BE2C (cell line): ENCODE data around the gene STK16.
"Not testable (repeated sequence)": the region's sequence is repeated elsewhere in the genome, so short reads cannot be mapped to it uniquely, and the experiment has no call there.

Source experiments
- DNase-seq: peaks from one replicate; pipeline ENCODE4 v3.0.0-alpha.2; 2020
- H3K27me3 ChIP-seq: fragments of 250-450 bp; sonication (Bioruptor Pico); 2 replicates; pipeline ENCODE4 v1.5.1; 2020; ENCODE audit warnings: mild to moderate bottlenecking
- H3K36me3 ChIP-seq: fragments of 250-450 bp; sonication (Bioruptor Pico); 2 replicates; pipeline ENCODE4 v1.5.1; 2020; ENCODE audit warnings: mild to moderate bottlenecking
- H3K4me1 ChIP-seq: fragments of 250-450 bp; sonication (Bioruptor Pico); 2 replicates; pipeline ENCODE4 v1.5.1; 2020
- H3K4me3 ChIP-seq: 2 replicates; pipeline ENCODE4 v1.5.1; 2011; ENCODE audit warnings: low read depth, low read length
- H3K9me3 ChIP-seq: fragments of 250-450 bp; sonication (Bioruptor Pico); 2 replicates; pipeline ENCODE4 v1.5.1; 2020
- CTCF ChIP-seq: IDR thresholded peaks from 2 replicates; pipeline ENCODE4 v1.5.1; 2012; ENCODE audit warnings: mild to moderate bottlenecking, low read depth, low read length

STK16 gene

GRCh38 chr2:219252900-219253752 lies 7.8 kb downstream of the STK16 start, which contains the start of gene TUBA4B:
TUBA4B (plus strand) TSS chr2:219253243; CDS start chr2:219253408, 165 bp downstream.
- Histone ChIP-seq H3K9me3 (no peaks in the 10 kb centered on the region), H3K36me3 (no peaks in the 10 kb centered on the region), H3K27me3 (peaks cover 48% of the 10 kb centered on the region), H3K4me1 (peaks cover 15% of the 10 kb centered on the region), H3K4me3 (peak within 1 kb of the TSS; percentile 60)
- DNase-seq = no peak
- no peak for TF ChIP-seq CTCF

- Histone ChIP-seq H3K27me3 (peaks cover 48% of the 10 kb centered on the region), H3K9me3 (no peaks in the 10 kb centered on the region), H3K4me3 (peak within 1 kb of the TSS; percentile 60), H3K4me1 (peaks cover 14% of the 10 kb centered on the region), H3K36me3 (no peaks in the 10 kb centered on the region)
- TF ChIP-seq CTCF = no peak
- DNase-seq = peak; percentile 77
Observed at GRCh38 chr2:219253753-219254589, 8.7 kb downstream of the STK16 start, which contains the start of gene TUBA4A. TUBA4A (minus strand) TSS chr2:219253918; CDS start chr2:219253858, 60 bp downstream.

- no peaks in the 10 kb centered on the region for H3K36me3 ChIP-seq
- peaks cover 6% of the 10 kb centered on the region for H3K4me1 ChIP-seq
- no peak for DNase-seq
- H3K27me3 ChIP-seq = peaks cover 48% of the 10 kb centered on the region
- peak overlapping the region; percentile 60 for H3K4me3 ChIP-seq
- H3K9me3 ChIP-seq = no peaks in the 10 kb centered on the region
- no peak for TF ChIP-seq CTCF
Observed at GRCh38 chr2:219254590-219255201, 9.4 kb downstream of the STK16 start.

GRCh38 chr2:219258942-219259341 lies 13.7 kb downstream of the STK16 start:
- peaks cover 26% of the 10 kb centered on the region for H3K27me3 ChIP-seq
- H3K4me1 ChIP-seq, H3K4me3 ChIP-seq, H3K9me3 ChIP-seq, H3K36me3 ChIP-seq, DNase-seq: not testable (repeated sequence)

GRCh38 chr2:219261024-219261855 lies 16.0 kb downstream of the STK16 start:
- H3K4me3 ChIP-seq = no peak overlapping the region
- no peak for TF ChIP-seq CTCF
- H3K36me3 ChIP-seq = no peaks in the 10 kb centered on the region
- H3K9me3 ChIP-seq = no peaks in the 10 kb centered on the region
- H3K27me3 ChIP-seq = peaks cover 3% of the 10 kb centered on the region
- H3K4me1 ChIP-seq = peaks cover 5% of the 10 kb centered on the region; the same call in 1 of the 2 replicates
- no peak for DNase-seq

GRCh38 chr2:219266232-219266631 lies 21.0 kb downstream of the STK16 start:
- Histone ChIP-seq H3K36me3 (no peaks in the 10 kb centered on the region), H3K27me3 (no peaks in the 10 kb centered on the region; the same call in 1 of the 2 replicates), H3K4me1 (peaks cover 13% of the 10 kb centered on the region), H3K9me3 (no peaks in the 10 kb centered on the region), H3K4me3 (no peak overlapping the region)
- DNase-seq = no peak
- TF ChIP-seq CTCF = no peak
